HCT116 (cell line): ENCODE results near the gene GSK3A.

ENCODE experiments used
- CTCF ChIP-seq, 3 experiments: fragments of 200-600 bp in 1 of 3; sonication (generic) in 1 of 3; IDR thresholded peaks in 2 of 3; conservative IDR thresholded peaks in 1 of 3; 2 replicates each; pipeline ENCODE4 v1.5.1; 2012 to 2017; ENCODE audit warnings: low read depth in 2 of 3, low read length in 2 of 3, antibody characterized with exemption in 1 of 3, borderline replicate concordance in 1 of 3, control low read depth in 1 of 3, mild to moderate bottlenecking in 1 of 3, mixed read lengths in 1 of 3, mixed run types in 1 of 3, moderate library complexity in 1 of 3; ENCODE audit not compliant: insufficient read depth in 1 of 3
- JUND ChIP-seq: IDR thresholded peaks from 2 replicates; pipeline ENCODE4 v1.6.1; 2012
- RAD21 ChIP-seq: IDR thresholded peaks from 2 replicates; pipeline ENCODE4 v1.6.1; 2012; ENCODE audit warnings: low read depth, mild to moderate bottlenecking
- SP1 ChIP-seq: IDR thresholded peaks from 2 replicates; pipeline ENCODE4 v1.6.1; 2012; ENCODE audit warnings: low read depth
- ZNF274 ChIP-seq: fragments of 200-500 bp; sonication (Bioruptor generic); IDR thresholded peaks from 2 replicates; pipeline ENCODE4 v1.6.1; 2014; ENCODE audit warnings: mild to moderate bottlenecking, low read depth, low read length, inconsistent platforms

- TF ChIP-seq RAD21 (no peak), SP1 (no peak), CTCF (IDR thresholded peaks at IDR 0.05 in 2 of 3, conservative IDR thresholded peaks at IDR 0.05 in 1 of 3; ENCODE audit: borderline replicate concordance in 1 of 3, insufficient read depth in 1 of 3, low read depth in 2 of 3, low read length in 2 of 3) (no peak), JUND (no peak), ZNF274 (no peak)
Observed at GRCh38 chr19:42198676-42199439, 43.5 kb downstream of the GSK3A start.
